Peyer's patch (tissue), 4 donors: ENCODE measurements around the gene AHRR.

ENCODE experiments used
- POLR2A ChIP-seq, 2 donors: fragments of 450-650 bp; IDR thresholded peaks; one replicate each; pipeline ENCODE4 v1.5.1; 2017; ENCODE audit warnings: antibody characterized with exemption in 2 of 2, mild to moderate bottlenecking in 2 of 2, moderate library complexity in 2 of 2
- TF ChIP-seq, protein P1 (sequence below), 6 experiments: fragments of 450-650 bp in 4 of 6; fragments of 200-600 bp in 2 of 6; sonication (generic) in 1 of 6; IDR thresholded peaks; one replicate each; pipeline ENCODE4 v1.5.1; 2017 to 2019; ENCODE audit warnings: antibody characterized with exemption in 6 of 6, mild to moderate bottlenecking in 3 of 6, moderate library complexity in 1 of 6

DNA sequence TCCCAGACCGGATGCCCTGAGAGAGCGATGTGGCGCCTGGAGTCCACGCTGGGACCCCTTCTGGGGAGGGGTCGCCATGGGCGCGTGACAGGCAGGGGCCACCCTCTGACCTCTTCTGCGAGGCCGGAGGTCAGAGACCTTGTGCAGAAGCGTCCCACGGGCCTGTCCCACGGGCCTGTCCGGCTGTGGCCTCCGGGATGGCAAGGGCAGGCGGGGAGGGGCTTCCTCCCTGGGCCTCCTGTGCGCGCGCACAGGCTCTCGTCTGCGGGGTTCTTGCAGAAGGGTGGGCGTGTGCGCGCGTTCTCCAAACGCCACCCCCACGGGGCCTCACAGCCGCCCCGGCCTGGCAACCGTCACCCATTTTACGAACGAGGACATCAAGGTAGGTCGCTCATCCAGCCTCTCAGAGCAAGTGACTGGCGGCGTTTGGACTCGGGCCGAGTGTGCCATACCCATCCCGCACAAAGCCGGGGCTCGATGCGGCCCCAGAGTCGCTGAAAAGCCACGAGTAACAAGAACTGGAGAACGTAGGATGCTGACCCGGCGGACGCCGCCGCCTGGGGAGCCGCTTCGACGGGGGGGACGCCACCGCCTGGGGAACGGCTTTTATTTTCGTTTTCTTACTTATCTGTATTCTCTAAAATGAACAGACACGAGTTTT is 897 bp downstream of the AHRR start:
- TF ChIP-seq, protein P1, sequence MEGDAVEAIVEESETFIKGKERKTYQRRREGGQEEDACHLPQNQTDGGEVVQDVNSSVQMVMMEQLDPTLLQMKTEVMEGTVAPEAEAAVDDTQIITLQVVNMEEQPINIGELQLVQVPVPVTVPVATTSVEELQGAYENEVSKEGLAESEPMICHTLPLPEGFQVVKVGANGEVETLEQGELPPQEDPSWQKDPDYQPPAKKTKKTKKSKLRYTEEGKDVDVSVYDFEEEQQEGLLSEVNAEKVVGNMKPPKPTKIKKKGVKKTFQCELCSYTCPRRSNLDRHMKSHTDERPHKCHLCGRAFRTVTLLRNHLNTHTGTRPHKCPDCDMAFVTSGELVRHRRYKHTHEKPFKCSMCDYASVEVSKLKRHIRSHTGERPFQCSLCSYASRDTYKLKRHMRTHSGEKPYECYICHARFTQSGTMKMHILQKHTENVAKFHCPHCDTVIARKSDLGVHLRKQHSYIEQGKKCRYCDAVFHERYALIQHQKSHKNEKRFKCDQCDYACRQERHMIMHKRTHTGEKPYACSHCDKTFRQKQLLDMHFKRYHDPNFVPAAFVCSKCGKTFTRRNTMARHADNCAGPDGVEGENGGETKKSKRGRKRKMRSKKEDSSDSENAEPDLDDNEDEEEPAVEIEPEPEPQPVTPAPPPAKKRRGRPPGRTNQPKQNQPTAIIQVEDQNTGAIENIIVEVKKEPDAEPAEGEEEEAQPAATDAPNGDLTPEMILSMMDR (IDR thresholded peaks at IDR 0.05), result no peak
- no peak for TF ChIP-seq POLR2A (IDR thresholded peaks at IDR 0.05)
